Activated CD4-positive, alpha-beta memory T cell treated with anti-CD3 and anti-CD28 coated beads, Interleukin-2, amount 10 ng/mL, durations not matched to agents 7 days and 5 days (primary cell): ENCODE data around the gene TGM1. TPM values are rescaled to one million over a fixed set of nuclear protein-coding genes. Genes with fewer than 3 reads are reported as not detected.
A peak's percentile ranks its signal among the peaks of the same experiment; 100 is the strongest.

ENCODE experiments used
- CTCF ChIA-PET: fragments of 350-600 bp; sonication (Branson Sonifier 250); formaldehyde crosslinking; loops from one replicate; lab custom pipeline; 2021; ENCODE audit warnings: antibody characterized with exemption, inconsistent platforms; lab: Charles Lee
- POLR2A ChIA-PET: fragments of 350-600 bp; sonication (Branson Sonifier 250); formaldehyde crosslinking; loops from one replicate; lab custom pipeline; 2021; ENCODE audit warnings: antibody characterized with exemption; lab: Charles Lee
- DNase-seq: peaks from one replicate; pipeline ENCODE4 v3.0.0-alpha.2; 2020
- H3K27ac Mint-ChIP-seq: one replicate; pipeline ENCODE4 v1.8.0; 2021; ENCODE audit warnings: mild to moderate bottlenecking, mixed read lengths
- H3K27me3 Mint-ChIP-seq: one replicate; pipeline ENCODE4 v1.8.0; 2021; ENCODE audit warnings: mixed read lengths
- H3K36me3 Mint-ChIP-seq: one replicate; pipeline ENCODE4 v1.8.0; 2021; ENCODE audit warnings: low read depth, mixed read lengths
- H3K4me1 Mint-ChIP-seq: one replicate; pipeline ENCODE4 v1.8.0; 2021; ENCODE audit warnings: mixed read lengths
- H3K4me3 Mint-ChIP-seq: one replicate; pipeline ENCODE4 v1.8.0; 2021; ENCODE audit warnings: mild to moderate bottlenecking, mixed read lengths
- H3K9me3 Mint-ChIP-seq: one replicate; pipeline ENCODE4 v1.8.0; 2021; ENCODE audit warnings: mixed read lengths
- total RNA-seq, 2 experiments: library from RNA; stranded (reverse); gene quantifications; one replicate each; pipeline ENCODE4 v1.2.3, GENCODE V29; 2021

The TGM1 gene
- total RNA-seq, 2 experiments from 2014 or later = 4.0 to 4.4 TPM

DNA sequence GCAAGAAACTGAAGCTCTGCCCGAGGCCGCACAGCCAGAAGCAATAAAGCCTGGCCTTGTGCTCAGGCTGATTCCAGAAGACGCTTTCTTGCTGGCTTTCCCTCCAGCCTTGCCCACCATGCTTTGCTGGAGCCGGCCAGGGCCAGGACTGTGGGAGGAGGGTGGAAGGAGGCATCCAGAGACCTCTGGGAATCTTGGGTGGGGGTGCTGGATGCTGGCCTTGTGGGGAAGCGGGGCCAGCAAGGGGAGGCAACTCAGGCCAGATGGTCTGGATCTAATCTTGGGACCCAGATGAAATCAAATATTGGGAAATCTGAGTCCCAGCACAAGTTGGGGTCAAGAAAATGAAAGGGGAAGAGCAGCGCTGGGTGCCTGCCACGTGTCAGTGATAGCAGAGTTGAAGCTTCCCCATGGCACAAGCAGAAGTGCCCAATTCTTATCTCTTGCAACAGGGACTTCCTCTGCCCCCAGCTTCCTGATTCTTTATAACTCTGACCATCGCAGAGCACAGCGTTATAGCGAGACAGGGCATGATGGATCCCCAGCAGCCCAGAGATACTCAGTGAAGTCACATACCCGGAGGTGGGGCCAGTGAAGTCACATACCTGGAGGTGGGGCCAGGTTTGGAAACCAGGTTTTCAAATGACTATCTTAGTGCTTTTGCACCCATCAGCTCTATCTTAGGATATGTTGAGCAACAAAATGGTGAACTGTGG, 14.8 kb upstream of the TGM1 start:
- H3K27ac Mint-ChIP-seq = no peak overlapping the region
- no peak for DNase-seq
- no peak overlapping the region for H3K4me3 Mint-ChIP-seq
- H3K9me3 Mint-ChIP-seq = no peaks in the 10 kb centered on the region
- peaks cover 5% of the 10 kb centered on the region for H3K27me3 Mint-ChIP-seq
- POLR2A ChIA-PET = interaction anchor here (1.2 to 2.6 kb wide), 2 partner anchors 31 to 35 kb away, joined by 4 to 8 read pairs; partner anchors contain the start of gene TINF2
- peaks cover 40% of the 10 kb centered on the region for H3K4me1 Mint-ChIP-seq
- CTCF ChIA-PET = interaction anchor here (0.9 to 2.1 kb wide), 5 partner anchors 12 to 159 kb away, joined by 3 to 17 read pairs (median 3); partner anchors contain the start of genes CIDEB, LTB4R2 and TINF2
- no peaks in the 10 kb centered on the region for H3K36me3 Mint-ChIP-seq

DNA sequence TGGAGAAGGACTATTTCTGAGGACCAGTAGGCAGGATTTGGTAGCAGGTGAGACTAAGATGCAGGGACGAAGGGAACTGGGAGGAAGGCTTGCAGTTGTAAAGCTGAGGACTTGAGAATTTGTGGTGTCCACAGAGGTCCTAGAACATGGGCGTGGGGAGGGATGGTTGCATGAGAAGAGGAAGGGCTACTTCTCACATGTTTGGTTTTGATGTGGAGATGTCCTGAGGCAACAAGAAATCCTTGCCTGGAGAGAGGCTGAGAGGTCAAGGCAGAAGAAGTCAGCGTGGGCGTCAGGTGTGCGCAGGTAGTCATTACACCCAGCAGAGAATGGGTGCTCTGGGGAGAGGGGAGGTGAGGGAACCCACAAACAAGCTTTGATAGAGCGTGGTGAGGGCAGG, 14.1 kb upstream of the TGM1 start:
- CTCF ChIA-PET = interaction anchor here (1.5 to 2.1 kb wide), 2 partner anchors 35 to 155 kb away, joined by 4 to 10 read pairs; partner anchors contain the start of gene TINF2
- Mint-ChIP-seq H3K27ac (no peak overlapping the region), H3K36me3 (no peaks in the 10 kb centered on the region), H3K27me3 (peaks cover 5% of the 10 kb centered on the region), H3K4me3 (no peak overlapping the region), H3K9me3 (no peaks in the 10 kb centered on the region), H3K4me1 (peaks cover 47% of the 10 kb centered on the region)
- POLR2A ChIA-PET = interaction anchor here (1.2 to 2.6 kb wide), 2 partner anchors 30 to 34 kb away, joined by 4 to 8 read pairs; partner anchors contain the start of gene TINF2
- DNase-seq = no peak

DNA sequence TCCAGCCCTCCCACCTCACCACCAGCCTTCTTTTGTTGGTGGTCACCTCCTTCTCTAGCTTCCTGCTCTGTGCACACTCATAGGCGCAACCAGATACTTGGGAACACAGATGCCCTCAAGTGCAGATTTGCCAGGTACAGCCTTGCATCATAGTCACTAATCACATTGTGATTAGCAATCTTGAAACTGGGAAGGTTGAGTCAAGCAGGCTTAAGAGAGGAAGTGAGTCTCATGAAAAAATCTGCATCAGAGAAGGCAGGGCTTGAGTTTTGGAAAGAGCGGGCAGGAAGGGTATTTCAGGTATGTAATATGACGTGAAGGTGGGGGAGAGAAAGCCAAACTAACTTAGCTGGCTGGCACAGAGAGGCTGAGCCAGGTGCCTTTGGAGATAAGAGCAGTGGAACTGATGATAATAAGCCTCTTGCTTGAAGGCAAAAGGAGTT, 11.1 kb upstream of the TGM1 start:
- DNase-seq = peak; percentile 56
- Mint-ChIP-seq H3K27me3 (peaks cover 3% of the 10 kb centered on the region), H3K4me1 (peaks cover 58% of the 10 kb centered on the region), H3K27ac (peak overlapping the region; percentile 72), H3K9me3 (no peaks in the 10 kb centered on the region), H3K36me3 (peaks cover 4% of the 10 kb centered on the region), H3K4me3 (peak overlapping the region; percentile 4)
- ChIA-PET POLR2A (interaction anchor here (0.7 to 5.8 kb wide), 15 partner anchors 16 to 387 kb away, joined by 3 to 32 read pairs (median 4); partner anchors contain the start of genes CHMP4A, CIDEB, DHRS1 and LTB4R), CTCF (interaction anchor here (0.8 to 6.1 kb wide), 11 partner anchors 18 to 60 kb away, joined by 3 to 90 read pairs (median 5); partner anchors contain the start of genes ADCY4, CIDEB and TINF2)

DNA sequence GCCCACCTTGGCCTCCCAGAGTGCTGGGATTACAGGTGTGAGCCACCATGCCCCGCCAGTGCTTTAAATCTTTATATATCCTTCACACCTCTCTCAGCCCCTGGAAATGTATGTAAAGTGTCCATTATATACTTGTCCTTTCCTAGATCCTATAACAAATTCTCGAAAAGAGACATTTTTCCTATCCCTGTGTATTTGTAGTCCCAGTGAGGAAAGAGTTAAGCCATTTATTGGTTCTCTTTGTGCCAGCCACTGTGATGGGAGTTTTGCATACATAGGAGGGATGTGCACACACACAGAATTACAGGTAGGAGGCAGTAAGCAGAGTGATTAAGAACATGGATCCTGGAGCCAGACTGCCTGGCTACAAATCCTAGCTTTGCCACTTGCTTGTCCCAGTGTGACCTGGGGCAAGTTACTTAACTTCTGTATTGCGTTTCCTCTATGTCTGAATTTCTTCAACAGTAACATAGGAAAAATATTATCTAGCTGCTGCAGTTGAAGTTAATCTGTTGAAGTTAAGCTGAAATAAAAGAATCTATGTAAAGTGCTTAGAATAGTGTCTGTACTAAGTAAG, 10.5 kb upstream of the TGM1 start:
- H3K36me3 Mint-ChIP-seq = peaks cover 4% of the 10 kb centered on the region
- H3K4me3 Mint-ChIP-seq = no peak overlapping the region
- CTCF ChIA-PET = interaction anchor here (0.9 to 6.1 kb wide), 10 partner anchors 19 to 60 kb away, joined by 3 to 90 read pairs (median 6); partner anchors contain the start of genes ADCY4, CIDEB and TINF2
- POLR2A ChIA-PET = interaction anchor here (0.7 to 5.8 kb wide), 14 partner anchors 16 to 386 kb away, joined by 3 to 32 read pairs (median 4); partner anchors contain the start of genes CHMP4A, CIDEB, DHRS1 and LTB4R
- peaks cover 52% of the 10 kb centered on the region for H3K4me1 Mint-ChIP-seq
- H3K9me3 Mint-ChIP-seq = no peaks in the 10 kb centered on the region
- no peak for DNase-seq
- H3K27me3 Mint-ChIP-seq = peaks cover 3% of the 10 kb centered on the region
- H3K27ac Mint-ChIP-seq = peak overlapping the region; percentile 72

DNA sequence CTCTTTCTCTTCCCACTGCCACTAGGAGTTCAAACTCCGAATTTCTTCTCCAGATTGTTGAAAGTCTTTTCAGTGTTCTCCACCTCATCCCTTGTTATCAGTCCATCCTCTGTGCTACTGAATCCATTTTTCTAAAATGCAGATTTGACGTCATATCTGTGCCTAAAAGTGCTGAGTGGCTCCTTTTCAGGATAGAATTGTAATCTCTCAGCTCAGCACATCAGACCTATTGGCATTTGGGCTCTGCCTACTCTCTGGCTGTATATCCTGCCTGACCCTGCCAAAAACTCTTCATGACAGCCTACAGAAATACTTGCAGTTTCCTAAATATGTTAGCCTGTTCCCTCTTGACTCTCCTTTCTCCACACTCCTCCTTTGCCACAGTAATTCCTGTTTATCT, 9.5 kb upstream of the TGM1 start:
- Mint-ChIP-seq H3K36me3 (peaks cover 4% of the 10 kb centered on the region), H3K4me1 (peaks cover 47% of the 10 kb centered on the region), H3K4me3 (peak overlapping the region; percentile 86), H3K27ac (peak overlapping the region; percentile 78), H3K27me3 (peaks cover 3% of the 10 kb centered on the region), H3K9me3 (no peaks in the 10 kb centered on the region)
- CTCF ChIA-PET = interaction anchor here (0.6 to 6.1 kb wide), 10 partner anchors 10 to 215 kb away, joined by 3 to 90 read pairs (median 6); partner anchors contain the start of genes DHRS1, NOP9, TGM1 and TINF2
- POLR2A ChIA-PET = interaction anchor here (0.6 to 5.8 kb wide), 16 partner anchors 8 to 399 kb away, joined by 3 to 80 read pairs (median 10); partner anchors contain the start of genes CBLN3, CHMP4A, CIDEB and DCAF11
- DNase-seq = no peak

DNA sequence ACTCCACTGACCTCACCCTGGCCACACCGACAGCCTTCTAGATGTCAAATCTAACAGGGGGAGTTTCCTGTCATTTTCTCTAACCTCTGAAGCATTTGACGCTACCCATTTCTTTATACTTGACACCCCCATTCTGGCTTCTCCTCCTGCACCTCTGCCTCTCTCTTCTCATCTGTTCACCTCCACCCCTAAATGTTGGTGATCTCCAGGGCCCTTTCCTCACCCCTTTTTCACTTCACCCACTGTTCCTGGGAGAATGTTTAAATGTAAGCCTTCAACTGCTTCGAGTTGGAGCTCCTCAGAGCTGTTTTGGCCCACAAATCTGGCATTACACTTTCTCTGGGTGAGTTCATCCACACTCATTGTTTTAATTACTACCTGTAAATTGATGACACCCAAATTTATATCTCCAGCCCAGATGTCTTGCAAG, 8.9 kb upstream of the TGM1 start:
- Mint-ChIP-seq H3K9me3 (no peaks in the 10 kb centered on the region), H3K36me3 (peaks cover 10% of the 10 kb centered on the region), H3K4me1 (peaks cover 43% of the 10 kb centered on the region), H3K4me3 (peak overlapping the region; percentile 86), H3K27ac (peak overlapping the region; percentile 78), H3K27me3 (no peaks in the 10 kb centered on the region)
- ChIA-PET POLR2A (interaction anchor here (0.6 to 5.8 kb wide), 31 partner anchors 8 to 400 kb away, joined by 3 to 80 read pairs (median 6); partner anchors contain the start of genes CBLN3, CHMP4A, CIDEB and DCAF11), CTCF (interaction anchor here (0.6 to 6.1 kb wide), 21 partner anchors 9 to 215 kb away, joined by 3 to 90 read pairs (median 6); partner anchors contain the start of genes CIDEB, DHRS1, LTB4R2 and MDP1)
- no peak for DNase-seq

DNA sequence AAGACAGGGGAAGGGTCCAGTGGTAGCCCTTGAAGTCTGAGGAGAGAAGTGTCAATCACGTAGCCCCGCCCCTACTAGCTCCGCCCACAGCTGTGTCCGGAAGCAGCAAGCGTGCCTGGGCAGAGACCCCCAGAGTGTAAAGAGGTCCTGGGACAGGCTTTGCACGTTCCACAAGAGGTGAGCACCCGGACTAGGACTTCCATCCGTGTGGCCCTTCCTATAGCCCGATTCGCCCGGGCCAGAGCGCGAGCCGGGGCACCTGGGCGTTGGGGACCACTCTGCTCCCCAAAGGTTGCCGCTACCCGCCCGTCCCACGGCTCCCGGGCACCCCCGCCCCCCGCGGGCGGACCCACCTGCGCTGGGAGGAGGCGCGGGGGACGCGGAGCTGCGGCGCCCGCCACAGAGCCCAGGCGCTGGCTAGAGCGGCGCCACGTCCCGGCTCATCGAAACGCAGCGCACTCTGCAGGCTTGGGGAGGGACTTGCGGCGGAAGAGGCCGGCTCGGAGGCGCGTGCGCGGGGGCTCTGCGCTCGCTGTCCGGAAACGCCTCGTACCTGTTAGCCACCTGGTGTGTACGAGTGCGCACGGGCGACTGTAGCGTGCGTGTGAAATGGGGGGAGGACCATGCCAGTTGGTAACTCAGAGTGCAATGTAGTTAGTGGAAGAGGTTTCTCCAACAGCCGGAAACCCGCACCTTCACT, 8.3 kb upstream of the TGM1 start, which contains the start of gene RABGGTA:
RABGGTA (minus strand) TSS at position 464 of the 700 bp plus-strand sequence. CDS start 482 bp downstream, outside the sequence.
- Mint-ChIP-seq H3K36me3 (peaks cover 16% of the 10 kb centered on the region), H3K4me3 (peak within 1 kb of the TSS; percentile 86), H3K4me1 (peaks cover 43% of the 10 kb centered on the region), H3K27ac (peak within 1 kb of the TSS; percentile 92), H3K9me3 (no peaks in the 10 kb centered on the region), H3K27me3 (no peaks in the 10 kb centered on the region)
- peak; percentile 90 for DNase-seq
- CTCF ChIA-PET = interaction anchor here (0.6 to 6.1 kb wide), 28 partner anchors 9 to 214 kb away, joined by 3 to 90 read pairs (median 6); partner anchors contain the start of genes CIDEB, DHRS1, IRF9 and LTB4R
- POLR2A ChIA-PET = interaction anchor here (0.6 to 5.8 kb wide), 34 partner anchors 8 to 400 kb away, joined by 3 to 80 read pairs (median 6); partner anchors contain the start of genes CBLN3, CHMP4A, CIDEB and DCAF11

DNA sequence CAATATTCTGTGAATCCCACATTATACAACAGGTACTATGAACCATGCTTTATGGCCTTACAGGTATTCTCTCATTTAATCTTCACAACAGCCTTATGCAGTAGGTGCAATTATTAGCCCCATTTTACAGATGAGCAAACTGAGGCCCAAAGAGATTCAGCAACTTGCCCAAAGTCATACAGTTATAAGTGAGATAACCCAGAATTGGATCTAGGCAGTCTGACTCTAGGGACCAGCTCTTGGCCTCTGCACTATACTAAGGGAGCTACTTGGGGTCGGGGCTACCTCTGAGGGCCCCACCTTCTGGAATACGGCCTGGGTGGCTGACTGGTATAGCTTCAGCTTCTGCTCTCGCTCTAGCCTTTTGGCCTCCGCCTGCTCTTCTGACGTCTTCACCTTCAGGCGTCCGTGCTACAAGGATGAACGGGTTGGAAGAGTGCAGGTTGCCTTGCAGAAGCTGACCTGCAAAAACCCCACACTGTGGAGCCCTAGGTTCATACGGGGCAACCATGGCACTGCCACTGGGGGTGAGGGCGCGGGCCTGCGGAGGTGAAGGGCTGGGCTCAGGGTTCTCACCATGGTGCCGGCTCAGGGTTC, 7.7 kb upstream of the TGM1 start:
- ChIA-PET POLR2A (interaction anchor here (1.0 to 5.8 kb wide), 27 partner anchors 9 to 401 kb away, joined by 3 to 80 read pairs (median 8); partner anchors contain the start of genes CBLN3, CHMP4A, CIDEB and DCAF11), CTCF (interaction anchor here (0.6 to 6.1 kb wide), 26 partner anchors 9 to 166 kb away, joined by 3 to 90 read pairs (median 6); partner anchors contain the start of genes CIDEB, DHRS1, IRF9 and LTB4R)
- Mint-ChIP-seq H3K27me3 (no peaks in the 10 kb centered on the region), H3K4me1 (peaks cover 43% of the 10 kb centered on the region), H3K36me3 (peaks cover 18% of the 10 kb centered on the region), H3K4me3 (peak overlapping the region; percentile 86), H3K9me3 (no peaks in the 10 kb centered on the region), H3K27ac (peak overlapping the region; percentile 92)
- DNase-seq = no peak

DNA sequence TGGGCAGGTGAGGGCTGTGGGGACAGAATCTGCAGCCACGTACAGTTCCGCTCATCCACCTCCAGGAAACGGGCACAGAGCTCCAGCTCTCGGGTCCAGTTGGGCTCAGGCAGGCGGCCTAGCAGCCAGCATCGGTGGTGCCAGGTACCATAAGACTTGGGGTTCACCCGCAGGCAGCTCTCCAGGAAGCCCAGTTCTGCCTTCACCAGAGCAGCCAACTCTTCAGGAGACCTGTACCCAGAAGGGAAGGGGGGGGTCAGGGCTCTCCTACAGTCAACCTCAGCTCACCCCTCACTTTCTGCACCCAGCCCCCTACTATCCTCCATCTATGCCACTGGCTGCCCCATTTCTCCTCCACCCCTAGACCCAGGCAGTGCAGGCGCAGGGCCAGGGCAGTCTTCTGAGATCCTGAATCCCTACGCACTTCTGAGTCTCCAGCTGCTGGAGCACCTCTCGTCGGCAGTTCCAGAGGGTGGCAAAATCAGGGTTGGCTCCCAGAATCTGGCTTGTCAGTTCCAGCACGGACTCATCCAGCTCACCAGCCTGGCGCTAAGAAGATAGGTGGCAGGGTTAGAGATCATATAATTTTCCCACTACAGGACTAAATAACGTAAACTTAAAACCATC, 7.0 kb upstream of the TGM1 start:
- DNase-seq = no peak
- Mint-ChIP-seq H3K4me3 (peak overlapping the region; percentile 86), H3K36me3 (peaks cover 18% of the 10 kb centered on the region), H3K9me3 (no peaks in the 10 kb centered on the region), H3K27me3 (no peaks in the 10 kb centered on the region), H3K27ac (peak overlapping the region; percentile 92), H3K4me1 (peaks cover 41% of the 10 kb centered on the region)
- POLR2A ChIA-PET = interaction anchor here (0.9 to 5.8 kb wide), 22 partner anchors 10 to 171 kb away, joined by 3 to 80 read pairs (median 9); partner anchors contain the start of genes CBLN3, CHMP4A, CIDEB and DCAF11
- CTCF ChIA-PET = interaction anchor here (1.0 to 6.1 kb wide), 19 partner anchors 8 to 172 kb away, joined by 3 to 90 read pairs (median 7); partner anchors contain the start of genes CIDEB, DHRS1, IRF9 and LTB4R

DNA sequence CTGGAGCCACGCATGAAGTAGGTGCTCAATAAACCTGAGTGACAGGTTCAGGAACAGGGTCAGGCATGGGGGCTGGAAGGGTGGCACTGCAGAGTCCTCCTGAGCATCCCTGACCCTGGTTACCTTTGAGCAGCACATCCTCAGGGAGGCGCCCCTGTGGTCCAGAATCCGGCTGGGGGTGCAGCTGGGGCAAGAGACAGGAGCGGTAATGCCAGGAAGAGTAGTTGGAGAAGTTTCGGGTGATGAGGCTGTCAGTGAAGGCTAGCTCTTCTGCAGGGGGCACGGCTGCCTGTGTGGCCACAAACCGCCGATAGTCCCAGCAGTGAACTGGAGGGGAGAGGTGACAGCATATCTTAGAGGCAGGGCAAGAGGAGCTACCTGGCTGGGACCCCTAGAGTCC, 6.4 kb upstream of the TGM1 start:
- CTCF ChIA-PET = interaction anchor here (1.0 to 6.1 kb wide), 4 partner anchors 12 to 173 kb away, joined by 3 to 90 read pairs (median 22); partner anchors contain the start of genes DHRS1, NOP9 and SDR39U1
- Mint-ChIP-seq H3K36me3 (peaks cover 18% of the 10 kb centered on the region), H3K4me1 (peaks cover 40% of the 10 kb centered on the region), H3K4me3 (peak overlapping the region; percentile 1), H3K27ac (no peak overlapping the region), H3K27me3 (no peaks in the 10 kb centered on the region), H3K9me3 (no peaks in the 10 kb centered on the region)
- POLR2A ChIA-PET = interaction anchor here (0.9 to 5.8 kb wide), 7 partner anchors 19 to 168 kb away, joined by 3 to 80 read pairs (median 25); partner anchors contain the start of genes DHRS1, NOP9 and TINF2
- DNase-seq = no peak
